NCI-H146 treated with DMSO at 0.1 percent for 48 hours (cell line): ENCODE results near the gene TRPM1.

Experiments
- DNase-seq: peaks from one replicate; lab custom pipeline; 2025; ENCODE audit not compliant: unreplicated experiment; lab: John Stamatoyannopoulos, UW

Gene TRPM1

DNA sequence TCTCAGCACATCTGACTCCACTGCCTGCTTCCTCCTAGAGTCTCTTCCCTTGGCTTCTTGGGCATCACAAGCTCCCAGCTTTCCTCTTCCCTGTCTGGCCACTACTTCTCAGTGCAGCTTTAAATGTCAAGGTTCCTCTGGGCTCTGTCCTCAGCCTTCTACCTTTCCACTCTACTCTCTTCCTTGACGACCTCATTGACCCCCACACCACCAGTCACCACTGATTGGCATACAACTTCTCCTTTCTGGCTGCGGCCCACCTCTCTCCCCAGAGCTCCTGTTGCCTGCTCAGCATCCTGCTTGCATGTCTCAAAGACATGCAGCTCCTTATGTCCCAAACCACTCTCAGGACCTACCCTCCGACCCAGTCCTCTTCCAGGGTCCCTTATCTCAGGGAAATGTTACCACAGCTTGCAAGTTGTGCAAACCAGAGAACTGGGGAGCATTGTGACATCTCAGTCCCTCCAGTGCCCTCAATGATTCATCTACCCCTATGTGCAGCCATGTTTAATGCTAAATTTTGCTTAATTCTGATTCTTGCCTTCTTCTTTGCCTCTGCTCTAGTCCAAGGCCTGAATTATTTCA is 49.9 kb downstream of the TRPM1 start:
- DNase-seq = no peak

DNA sequence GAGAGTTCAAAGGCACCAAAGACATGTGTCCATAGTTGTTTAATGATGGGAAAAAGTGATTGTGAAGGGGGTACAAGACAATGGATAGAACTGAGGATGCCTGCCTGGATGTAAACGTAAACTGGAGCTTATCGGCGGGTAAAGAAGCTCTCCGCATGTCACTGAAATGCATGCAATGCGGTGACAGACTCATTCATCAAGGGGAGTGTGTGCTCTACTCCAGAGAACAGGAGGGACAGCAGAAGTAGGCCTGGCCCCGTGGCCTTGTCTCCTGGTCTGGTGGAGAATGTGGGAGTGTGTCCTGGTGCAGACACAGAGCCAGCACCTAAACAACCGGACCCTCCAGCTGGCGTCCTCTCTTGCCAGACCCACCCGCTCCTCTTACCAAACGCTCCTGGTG is 50.6 kb downstream of the TRPM1 start:
- DNase-seq = no peak

DNA sequence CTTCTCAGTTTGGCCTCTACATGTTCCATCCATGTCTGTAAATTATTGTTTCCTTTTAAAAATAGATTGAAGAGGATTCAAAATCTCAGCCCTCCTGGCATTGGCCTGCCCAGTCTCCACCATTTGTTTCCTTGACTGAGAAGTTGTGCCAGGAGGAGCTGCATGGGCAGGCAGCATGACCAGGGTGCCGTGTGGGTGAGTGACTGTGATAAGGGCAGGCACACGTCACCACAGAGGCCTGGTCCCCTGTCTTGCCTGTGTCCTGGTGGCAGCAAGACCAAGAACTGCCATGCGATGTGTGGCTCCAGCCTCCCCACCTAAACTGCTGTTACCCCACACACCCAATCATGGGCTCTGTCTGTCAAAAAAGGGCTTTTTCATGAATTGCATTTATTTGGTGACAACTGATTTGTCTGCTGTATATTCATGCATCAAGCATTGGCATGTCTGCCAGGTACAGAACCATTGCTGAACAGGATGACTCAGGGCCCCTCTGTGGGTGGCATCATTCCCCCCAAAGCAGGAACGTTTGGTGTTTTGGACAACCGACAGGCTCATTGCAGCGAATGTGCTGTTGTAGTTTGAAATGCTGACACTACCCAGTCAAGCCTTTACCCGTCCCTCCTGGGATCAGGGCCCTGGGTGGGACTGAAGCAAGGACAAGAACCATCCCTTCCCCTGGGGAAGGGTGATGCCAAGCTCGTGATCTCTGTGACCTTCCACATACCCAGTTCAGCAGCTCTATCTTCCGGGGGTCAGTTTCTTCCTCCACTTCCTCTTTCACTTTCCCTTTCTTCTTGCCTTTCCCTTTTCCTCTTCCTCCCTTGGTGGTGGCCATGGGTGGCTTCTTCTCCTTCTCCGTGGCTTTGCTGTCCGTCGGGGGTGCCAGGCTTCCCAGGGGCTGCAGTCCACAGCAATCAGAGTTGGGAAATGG is 51.6 kb downstream of the TRPM1 start:
- DNase-seq = no peak

GRCh38 chr15:31049111-31049510 is 52.4 kb downstream of the TRPM1 start:
- DNase-seq = no peak

GRCh38 chr15:31047437-31047836 is 54.1 kb downstream of the TRPM1 start:
- no peak for DNase-seq

DNA sequence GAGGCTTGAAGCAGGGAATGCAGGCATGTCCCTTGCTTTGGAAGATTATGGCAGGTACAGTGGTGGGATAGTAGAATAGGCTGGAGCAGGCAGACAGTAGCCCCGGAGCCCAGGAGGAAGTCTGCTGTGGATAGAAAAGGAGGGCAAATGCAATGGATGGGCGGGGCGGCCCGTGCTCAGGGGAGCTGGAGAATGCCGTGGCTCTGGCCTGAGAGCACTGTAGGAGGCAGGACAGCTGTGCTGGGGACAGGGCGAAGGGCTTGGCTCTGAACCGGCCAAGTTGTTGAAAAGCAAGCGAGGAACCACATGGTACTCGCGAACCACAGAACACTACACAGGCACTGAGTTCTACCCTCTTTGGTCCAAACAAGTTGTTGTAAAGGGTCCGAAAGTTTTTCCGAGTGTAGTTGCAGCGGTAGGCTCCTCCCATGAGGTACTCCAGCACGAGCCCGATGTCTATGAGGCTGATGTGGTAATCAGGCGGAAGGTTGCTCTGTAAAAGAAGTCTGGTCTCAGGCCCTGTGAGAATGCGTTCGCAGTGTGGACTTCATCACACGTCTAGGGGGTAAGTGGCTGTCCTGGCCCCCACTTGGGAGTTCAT is 54.7 kb downstream of the TRPM1 start:
- no peak for DNase-seq

DNA sequence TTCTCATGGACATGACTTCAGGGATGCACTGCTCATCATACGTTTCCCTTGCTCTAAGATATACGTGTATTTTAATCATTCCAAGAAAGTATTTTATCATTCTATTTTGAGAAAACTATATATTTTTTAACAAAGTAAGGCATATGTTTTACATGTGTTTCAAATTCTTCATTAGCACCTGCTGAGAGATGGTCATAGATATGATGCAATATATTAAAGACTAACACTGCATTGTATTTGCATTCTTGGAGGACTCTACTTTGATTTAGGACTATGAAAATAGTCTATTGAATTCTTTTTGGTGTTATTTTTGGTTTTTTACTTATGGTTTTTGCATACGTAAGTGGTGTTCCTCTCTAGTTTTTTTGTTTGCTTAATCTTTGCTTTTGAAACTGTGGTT is 55.9 kb downstream of the TRPM1 start:
- no peak for DNase-seq

DNA sequence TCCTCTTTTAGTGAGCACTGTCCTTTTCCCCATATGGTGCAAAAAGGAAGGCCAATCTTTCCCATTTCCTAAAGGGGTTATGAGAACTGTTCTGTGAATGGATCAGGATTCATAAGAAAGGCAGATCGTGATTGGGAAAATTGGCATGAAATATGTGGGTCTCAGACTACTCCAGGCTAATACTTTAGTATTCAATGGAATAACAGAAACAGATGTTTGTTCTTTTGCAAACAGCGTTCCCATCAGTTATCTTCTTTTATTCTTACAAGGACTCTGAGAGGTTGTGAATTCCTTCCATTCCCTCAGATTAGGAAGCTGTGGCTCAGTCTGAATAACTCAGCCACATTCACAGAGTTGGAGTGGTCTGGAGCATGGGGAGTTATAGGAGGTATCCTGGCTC is 58.8 kb downstream of the TRPM1 start:
- DNase-seq = no peak

GRCh38 chr15:31041610-31042009 is 59.9 kb downstream of the TRPM1 start:
- DNase-seq = no peak

DNA sequence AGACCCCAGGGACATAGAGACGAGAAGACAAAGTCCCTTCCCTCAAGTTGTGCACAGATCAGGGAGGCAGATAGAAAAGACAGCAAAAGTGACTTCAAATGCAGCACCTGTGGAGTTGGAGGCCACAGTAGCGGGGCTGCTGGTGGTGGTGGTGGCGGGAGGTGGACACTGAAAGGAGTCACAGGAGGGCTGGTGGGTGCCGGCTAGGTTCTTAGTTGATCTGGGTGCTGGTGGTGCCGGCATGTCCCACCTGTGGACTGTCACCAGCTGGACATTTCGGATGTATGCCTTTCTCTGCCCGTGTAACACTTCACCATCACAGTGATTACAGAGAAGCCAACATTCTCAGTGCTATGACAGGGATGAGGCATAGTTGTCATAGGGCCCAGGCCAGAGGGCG is 60.9 kb downstream of the TRPM1 start:
- no peak for DNase-seq

DNA sequence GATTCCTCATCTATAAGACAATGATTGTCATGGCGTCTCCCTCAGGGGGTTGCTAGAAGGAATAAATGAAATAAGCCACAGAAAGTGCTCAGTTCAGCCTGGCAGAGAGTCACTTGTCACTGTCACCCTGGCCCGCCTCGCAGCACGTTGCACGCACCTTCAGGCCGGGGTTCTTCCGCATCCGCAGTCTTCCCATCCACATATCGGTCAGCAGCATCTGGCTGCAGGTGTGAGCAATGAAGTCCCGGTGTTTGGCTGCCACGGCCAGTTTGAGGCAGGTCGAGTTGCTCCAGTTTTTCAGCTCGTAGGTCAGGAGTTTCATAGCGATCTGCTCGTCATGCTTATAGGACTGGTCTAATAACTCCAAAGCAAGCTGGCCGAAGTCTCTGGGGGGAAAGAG is 61.6 kb downstream of the TRPM1 start:
- DNase-seq = no peak

DNA sequence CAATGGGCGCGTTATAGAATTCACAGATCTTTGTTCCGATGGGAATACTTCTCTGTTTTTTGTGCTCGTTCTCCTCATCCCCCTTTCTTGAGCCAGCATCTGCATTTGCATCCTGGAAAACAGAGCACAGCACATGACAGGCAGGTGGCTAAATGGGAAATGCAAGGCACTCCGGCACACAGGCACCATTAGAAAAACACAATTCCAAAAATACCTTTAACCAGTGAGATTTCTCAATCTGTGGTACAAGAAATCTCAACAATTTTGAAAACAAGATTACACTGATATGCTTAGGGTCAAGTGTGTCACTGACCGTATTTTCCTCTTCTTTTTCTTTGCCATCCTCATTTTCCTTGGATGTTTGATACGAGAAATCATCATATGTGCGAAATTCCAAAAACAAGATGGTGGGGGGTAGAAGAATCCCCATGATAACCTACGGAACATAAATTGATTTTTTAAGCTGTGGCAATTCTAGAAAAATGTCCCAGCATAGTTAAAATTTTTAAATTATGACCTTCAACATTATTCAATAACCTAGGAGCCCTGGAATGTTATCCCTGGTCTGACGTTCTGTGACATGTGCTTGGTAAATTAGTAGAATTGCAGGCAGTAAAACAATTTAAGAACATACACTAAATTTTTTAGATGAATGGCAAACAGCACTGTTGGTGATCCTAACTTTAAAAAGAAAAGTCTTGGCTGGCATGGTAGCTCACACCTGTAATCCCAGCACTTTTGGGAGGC is 63.6 kb downstream of the TRPM1 start:
- no peak for DNase-seq

- DNase-seq = no peak
These were observed 64.7 kb downstream of the TRPM1 start for GRCh38 chr15:31036783-31037182.

- DNase-seq = no peak
These were observed 65.9 kb downstream of the TRPM1 start for GRCh38 chr15:31035610-31036009.

DNA sequence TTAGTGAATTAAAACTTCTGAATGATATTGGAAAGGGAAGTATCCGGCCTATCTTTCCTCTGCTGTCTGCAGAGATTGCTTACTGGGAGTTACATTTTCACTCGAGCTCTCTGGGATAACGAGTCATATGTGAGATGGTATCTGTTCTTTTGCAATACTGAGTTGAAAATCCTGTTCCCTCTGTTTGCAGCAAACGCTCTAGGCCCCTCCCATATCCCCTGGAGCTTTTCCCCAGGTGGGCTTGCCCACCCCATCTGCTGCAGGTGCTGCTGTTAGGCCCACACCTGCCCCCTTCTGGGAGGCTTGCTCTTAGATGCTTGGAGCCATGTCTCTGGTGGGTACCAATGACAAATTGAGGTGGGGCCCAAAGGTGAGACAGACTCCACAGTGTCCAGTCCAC is 67.4 kb downstream of the TRPM1 start:
- peak; percentile 24 for DNase-seq

- no peak for DNase-seq
These were observed 68.6 kb downstream of the TRPM1 start for GRCh38 chr15:31032961-31033371.

GRCh38 chr15:31031471-31032067 is 70.0 kb downstream of the TRPM1 start:
- no peak for DNase-seq

GRCh38 chr15:31027910-31028578 is 73.5 kb downstream of the TRPM1 start:
- DNase-seq = no peak

DNA sequence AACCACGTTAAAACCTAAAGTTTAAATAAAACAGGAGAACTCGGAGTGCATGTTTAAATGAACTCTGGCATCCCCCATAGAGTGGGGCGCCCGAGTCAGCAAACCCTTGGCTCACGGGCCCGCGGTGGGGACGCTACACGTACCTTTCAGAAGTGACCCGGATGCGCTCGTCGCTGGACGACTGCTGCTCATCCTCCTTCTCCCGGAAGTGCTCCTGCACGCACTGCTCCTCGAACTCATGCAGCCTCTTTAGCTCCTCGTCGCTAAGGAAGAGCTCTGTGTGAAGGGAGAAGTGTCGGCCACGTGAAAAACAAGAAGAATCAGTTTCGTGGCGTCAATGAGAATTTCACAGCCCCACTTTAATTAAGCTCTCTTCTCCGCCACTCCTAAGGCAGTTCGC is 75.5 kb downstream of the TRPM1 start:
- no peak for DNase-seq

GRCh38 chr15:31024979-31025378 is 76.5 kb downstream of the TRPM1 start:
- DNase-seq = no peak

DNA sequence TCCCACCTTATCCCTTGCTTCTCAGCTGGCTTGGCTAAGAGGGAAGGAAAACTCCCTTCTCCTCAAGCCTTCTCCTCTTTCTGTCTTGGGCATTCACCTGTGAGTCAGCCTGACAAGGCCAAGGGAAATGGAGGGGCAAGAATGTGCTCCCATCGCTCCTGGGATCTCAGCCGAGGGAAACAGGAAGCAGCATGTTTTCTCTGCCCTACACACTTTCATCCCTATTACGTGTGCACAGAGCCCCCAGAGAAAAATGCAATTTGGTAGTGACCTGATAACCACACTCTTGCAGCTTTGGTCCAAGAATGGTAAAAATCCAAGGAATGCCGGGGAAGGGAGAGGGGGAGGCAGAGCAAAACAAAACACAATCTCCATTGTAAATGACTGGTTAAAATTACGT is 77.2 kb downstream of the TRPM1 start:
- no peak for DNase-seq
